B cell (primary cell): ENCODE measurements around the gene MRPL53. TPM values are rescaled to one million over a fixed set of nuclear protein-coding genes. Genes with fewer than 3 reads are reported as not detected.

ENCODE experiments used
- ATAC-seq: fragments of 200-7000 bp; cut with Tn5 transposase; one replicate; pipeline ENCODE4 v1.10.0; 2021; ENCODE audit warnings: low read depth, mild to moderate bottlenecking, moderate number of reproducible peaks, moderate library complexity
- CTCF ChIA-PET: fragments of 350-600 bp; sonication (Branson Sonifier 250); formaldehyde crosslinking; loops from one replicate; lab custom pipeline; 2021; ENCODE audit warnings: antibody characterized with exemption, inconsistent platforms; lab: Charles Lee
- POLR2A ChIA-PET: fragments of 350-600 bp; sonication (Branson Sonifier 250); formaldehyde crosslinking; loops from one replicate; lab custom pipeline; 2021; ENCODE audit warnings: antibody characterized with exemption; lab: Charles Lee
- DNase-seq: peaks from one replicate; pipeline ENCODE4 v3.0.0; 2013
- H2AFZ ChIP-seq: 2 replicates; pipeline ENCODE4 v1.6.1; 2012; ENCODE audit warnings: mild to moderate bottlenecking, low read depth, low read length; ENCODE audit not compliant: insufficient read depth, poor library complexity, severe bottlenecking
- H3K27ac ChIP-seq, 2 donors: 1 replicate in 1 of 2; 2 replicates in 1 of 2; pipeline ENCODE4 v1.5.1; 2012 to 2013; ENCODE audit warnings: low read length in 2 of 2, mild to moderate bottlenecking in 2 of 2, moderate library complexity in 1 of 2
- H3K27me3 ChIP-seq, 4 experiments: fragments of 200-600 bp in 1 of 4; sonication (generic) in 1 of 4; replicated peaks in 1 of 4; 1 replicate in 2 of 4; 2 replicates in 2 of 4; pipeline versions ENCODE4 v1.6.1 to v1.7.0; 2013 to 2016; ENCODE audit warnings: low read length in 3 of 4, mild to moderate bottlenecking in 2 of 4, mixed read lengths in 1 of 4, moderate library complexity in 1 of 4; ENCODE audit not compliant: insufficient read depth in 4 of 4, control insufficient read depth in 3 of 4; ENCODE audit errors: control extremely low read depth in 1 of 4
- H3K36me3 ChIP-seq, 2 experiments: replicated peaks in 1 of 2; 1 replicate in 1 of 2; 2 replicates in 1 of 2; pipeline versions ENCODE4 v1.6.1 to v1.7.1; 2013; ENCODE audit warnings: low read length in 1 of 2; ENCODE audit not compliant: insufficient read depth in 2 of 2, control insufficient read depth in 1 of 2; ENCODE audit errors: control extremely low read depth in 1 of 2, extremely low read depth in 1 of 2
- H3K4me1 ChIP-seq, 2 donors: fragments of 200-600 bp in 1 of 2; sonication (generic) in 1 of 2; 1 replicate in 1 of 2; 2 replicates in 1 of 2; pipeline versions ENCODE4 v1.5.1 to v1.6.1; 2013 to 2017; ENCODE audit warnings: low read length in 2 of 2; ENCODE audit not compliant: control insufficient read depth in 2 of 2, insufficient read depth in 2 of 2
- H3K4me2 ChIP-seq: replicated peaks from 2 replicates; pipeline ENCODE3; 2012; ENCODE audit warnings: mild to moderate bottlenecking, low read depth, low read length; ENCODE audit not compliant: poor library complexity, severe bottlenecking
- H3K4me3 ChIP-seq, 5 experiments: fragments of 200-600 bp in 1 of 5; sonication (generic) in 1 of 5; 1 replicate in 3 of 5; 2 replicates in 2 of 5; pipeline versions ENCODE4 v1.5.1 to v1.7.0; 2011 to 2016; ENCODE audit warnings: low read length in 4 of 5, mild to moderate bottlenecking in 4 of 5, low read depth in 2 of 5, control low read depth in 1 of 5, moderate library complexity in 1 of 5; ENCODE audit not compliant: insufficient read depth in 1 of 5; ENCODE audit errors: control extremely low read depth in 1 of 5, extremely low read depth in 1 of 5
- H3K79me2 ChIP-seq: fragments of 200-600 bp; sonication (generic); one replicate; pipeline ENCODE4 v1.6.0; 2016; ENCODE audit warnings: low read length; ENCODE audit not compliant: control insufficient read depth, insufficient read depth
- H3K9ac ChIP-seq: fragments of 200-600 bp; sonication (generic); 2 replicates; pipeline ENCODE4 v1.6.1; 2017; ENCODE audit warnings: mild to moderate bottlenecking, low read length, moderate library complexity
- H3K9me3 ChIP-seq, 3 donors: one replicate each; pipeline versions ENCODE4 v1.6.1 to v1.7.1; 2013; ENCODE audit warnings: low read length in 2 of 3; ENCODE audit not compliant: control insufficient read depth in 2 of 3, insufficient read depth in 1 of 3; ENCODE audit errors: control extremely low read depth in 1 of 3
- H4K20me1 ChIP-seq: 2 replicates; pipeline ENCODE4 v1.6.0; 2012; ENCODE audit warnings: mild to moderate bottlenecking, low read length; ENCODE audit not compliant: insufficient read depth, control insufficient read depth, poor library complexity, severe bottlenecking
- H3K27ac Mint-ChIP-seq: one replicate; pipeline ENCODE4 v1.8.0; 2021; ENCODE audit warnings: mixed read lengths
- H3K27me3 Mint-ChIP-seq: one replicate; pipeline ENCODE4 v1.8.0; 2021; ENCODE audit warnings: mixed read lengths
- H3K4me1 Mint-ChIP-seq: one replicate; pipeline ENCODE4 v1.8.0; 2021; ENCODE audit warnings: mixed read lengths
- H3K4me3 Mint-ChIP-seq: one replicate; pipeline ENCODE4 v1.8.0; 2021; ENCODE audit warnings: mixed read lengths
- H3K9me3 Mint-ChIP-seq: one replicate; pipeline ENCODE4 v1.8.0; 2022; ENCODE audit warnings: mixed read lengths; ENCODE audit not compliant: insufficient read depth
- EZH2 ChIP-seq: IDR thresholded peaks from 2 replicates; pipeline ENCODE4 v1.6.1; 2012; ENCODE audit warnings: borderline replicate concordance, low read depth, mild to moderate bottlenecking, moderate library complexity, low read length; ENCODE audit not compliant: insufficient read depth, poor library complexity, severe bottlenecking
- WGBS: methylation state at CpG from one replicate; pipeline ENCODE4 v1.1.5; 2013; ENCODE audit warnings: missing lambda C conversion rate; ENCODE audit not compliant: insufficient coverage; 5-methylcytosine and 5-hydroxymethylcytosine counted together
- intact Hi-C: fragments of 100-400 bp; cut with micrococcal nuclease; formaldehyde crosslinking; loops from one replicate; pipeline ENCODE4 v1.10.0; 2022
- polyA plus RNA-seq: library from polyadenylated mRNA; depleted of rRNA; stranded (reverse); fragments of >200 nt; gene quantifications from 2 replicates; pipeline ENCODE4 v1.2.3, GENCODE V29; 2012
- total RNA-seq, 2 donors: library from RNA; stranded (reverse); fragments of 120-200 nt in 1 of 2; gene quantifications; 1 replicate in 1 of 2; 2 replicates in 1 of 2; pipeline versions ENCODE4 v1.2.3 to v1.2.4, GENCODE V29; 2013 to 2022
- TF ChIP-seq, protein P1 (sequence below): fragments of 200-600 bp; IDR thresholded peaks from one replicate; pipeline ENCODE4 v1.8.0; 2022; ENCODE audit warnings: antibody characterized with exemption, mild to moderate bottlenecking

The MRPL53 gene
- total and polyA plus RNA-seq, 2 donors (not counting 1 experiment from before 2014, with no cell fraction given) = 59.3 to 70.0 TPM

DNA sequence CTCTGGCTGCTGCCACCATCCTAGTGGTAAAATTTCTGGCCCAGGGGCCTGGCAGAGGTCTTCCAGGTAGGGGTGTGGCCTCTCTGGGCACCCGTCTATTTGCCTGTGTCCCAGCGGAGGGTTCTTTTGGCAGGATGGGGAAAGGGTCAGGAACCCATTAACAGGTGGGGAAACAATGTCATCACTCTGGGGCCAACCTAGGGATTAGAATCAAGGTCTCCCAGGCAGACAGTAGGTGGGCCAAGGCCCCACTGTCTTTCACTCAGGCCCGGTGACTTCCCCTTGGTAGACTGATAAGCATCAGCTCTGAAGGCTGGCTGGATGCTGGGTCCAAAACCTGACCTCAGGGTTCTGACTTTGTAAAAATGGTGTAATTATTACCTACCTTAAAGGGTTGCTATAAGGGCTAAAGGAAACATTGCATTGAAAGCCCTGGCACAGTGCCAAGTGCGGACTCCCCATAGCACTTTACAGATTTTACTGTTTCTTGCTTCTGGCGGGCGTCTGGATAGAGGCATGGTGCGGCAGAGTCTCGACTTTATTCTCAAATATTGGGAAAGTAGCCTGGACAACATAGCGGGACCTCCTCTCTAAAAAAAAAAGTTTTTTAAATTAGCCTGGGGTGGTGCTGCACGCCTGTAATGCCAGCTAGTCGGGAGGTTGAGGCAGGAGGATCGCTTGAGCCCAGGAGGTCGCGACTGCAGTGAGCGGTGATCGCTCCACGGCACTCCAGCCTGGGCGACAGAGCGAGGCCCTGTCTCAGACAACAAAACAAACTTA is 24.7 kb upstream of the MRPL53 start:
- POLR2A ChIA-PET = interaction anchor here (0.5 to 1.9 kb wide), 4 partner anchors 10 to 35 kb away, joined by 3 to 7 read pairs (median 3); partner anchors contain the start of genes AUP1, HTRA2 and PCGF1
- 70% methylated on average over 14 of the region's 19 CpGs for WGBS

More for the DNA sequence above, 24.7 kb upstream of the MRPL53 start:
- peaks cover 31 to 34% of the 10 kb centered on the region in 2 donors for H3K4me1 ChIP-seq
- CTCF ChIA-PET = interaction anchor here (1.4 to 1.7 kb wide), 3 partner anchors 10 to 89 kb away, joined by 4 to 6 read pairs (median 4); partner anchors contain the start of gene PCGF1
- Mint-ChIP-seq H3K4me3 (peak overlapping the region; percentile 92), H3K4me1 (peaks cover 32% of the 10 kb centered on the region), H3K27me3 (peaks cover 38% of the 10 kb centered on the region), H3K27ac (peak overlapping the region; percentile 26), H3K9me3 (no peaks in the 10 kb centered on the region)
- intact Hi-C loops = loop anchor here (5.0 kb wide), 1 partner anchor 35 kb away; no protein-coding TSS in a partner anchor
- ATAC-seq (no peak), DNase-seq (no peak)
- no peaks in the 10 kb centered on the region for H4K20me1 ChIP-seq
- H3K36me3 ChIP-seq = peaks cover 0 to 20% of the 10 kb centered on the region in 2 experiments
- TF ChIP-seq EZH2 = no peak
- TF ChIP-seq, protein P1, sequence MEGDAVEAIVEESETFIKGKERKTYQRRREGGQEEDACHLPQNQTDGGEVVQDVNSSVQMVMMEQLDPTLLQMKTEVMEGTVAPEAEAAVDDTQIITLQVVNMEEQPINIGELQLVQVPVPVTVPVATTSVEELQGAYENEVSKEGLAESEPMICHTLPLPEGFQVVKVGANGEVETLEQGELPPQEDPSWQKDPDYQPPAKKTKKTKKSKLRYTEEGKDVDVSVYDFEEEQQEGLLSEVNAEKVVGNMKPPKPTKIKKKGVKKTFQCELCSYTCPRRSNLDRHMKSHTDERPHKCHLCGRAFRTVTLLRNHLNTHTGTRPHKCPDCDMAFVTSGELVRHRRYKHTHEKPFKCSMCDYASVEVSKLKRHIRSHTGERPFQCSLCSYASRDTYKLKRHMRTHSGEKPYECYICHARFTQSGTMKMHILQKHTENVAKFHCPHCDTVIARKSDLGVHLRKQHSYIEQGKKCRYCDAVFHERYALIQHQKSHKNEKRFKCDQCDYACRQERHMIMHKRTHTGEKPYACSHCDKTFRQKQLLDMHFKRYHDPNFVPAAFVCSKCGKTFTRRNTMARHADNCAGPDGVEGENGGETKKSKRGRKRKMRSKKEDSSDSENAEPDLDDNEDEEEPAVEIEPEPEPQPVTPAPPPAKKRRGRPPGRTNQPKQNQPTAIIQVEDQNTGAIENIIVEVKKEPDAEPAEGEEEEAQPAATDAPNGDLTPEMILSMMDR = no peak
- no peaks in the 10 kb centered on the region for H3K79me2 ChIP-seq
- H3K4me3 ChIP-seq = peak overlapping the region in 1 of 5 experiments; percentile 69
- H2AFZ ChIP-seq = no peak overlapping the region
- H3K4me2 ChIP-seq = peak overlapping the region; percentile 91
- H3K9ac ChIP-seq = peak overlapping the region; percentile 70
- peaks cover 0 to 52% (median 28%) of the 10 kb centered on the region in 4 experiments for H3K27me3 ChIP-seq
- H3K9me3 ChIP-seq = peaks cover 0 to 18% (median 0%) of the 10 kb centered on the region in 3 donors
- H3K27ac ChIP-seq = no peak overlapping the region
